GM19240 (cell line): ENCODE measurements around the gene MGAT1.
"Not testable (repeated sequence)": the region's sequence is repeated elsewhere in the genome, so short reads cannot be mapped to it uniquely, and the experiment has no call there.

Source experiments
- DNase-seq: peaks from one replicate; pipeline ENCODE4 v3.0.0; 2011; ENCODE audit warnings: low spot score; ENCODE audit not compliant: insufficient read length

Gene MGAT1

DNA sequence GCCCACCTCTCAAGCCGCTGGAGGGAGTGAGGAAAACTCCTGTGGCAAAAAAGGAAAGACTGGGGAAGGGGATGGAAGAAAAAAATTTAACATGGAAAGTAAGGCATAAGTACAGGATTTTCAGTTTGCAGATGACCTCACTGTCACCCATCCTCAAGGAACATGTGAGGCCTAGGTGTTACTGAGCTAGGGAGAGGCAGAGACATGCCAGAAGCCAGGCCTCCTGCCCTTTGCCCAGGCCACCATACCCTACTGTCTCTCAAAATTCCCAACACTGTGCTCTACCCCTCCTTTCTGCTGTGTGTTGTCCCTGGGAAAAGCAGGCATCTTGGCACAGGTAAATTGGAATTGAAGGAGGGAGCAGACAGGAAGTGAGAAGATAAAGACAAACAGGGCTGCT, 4.4 kb upstream of the MGAT1 start:
- DNase-seq: no peak

DNA sequence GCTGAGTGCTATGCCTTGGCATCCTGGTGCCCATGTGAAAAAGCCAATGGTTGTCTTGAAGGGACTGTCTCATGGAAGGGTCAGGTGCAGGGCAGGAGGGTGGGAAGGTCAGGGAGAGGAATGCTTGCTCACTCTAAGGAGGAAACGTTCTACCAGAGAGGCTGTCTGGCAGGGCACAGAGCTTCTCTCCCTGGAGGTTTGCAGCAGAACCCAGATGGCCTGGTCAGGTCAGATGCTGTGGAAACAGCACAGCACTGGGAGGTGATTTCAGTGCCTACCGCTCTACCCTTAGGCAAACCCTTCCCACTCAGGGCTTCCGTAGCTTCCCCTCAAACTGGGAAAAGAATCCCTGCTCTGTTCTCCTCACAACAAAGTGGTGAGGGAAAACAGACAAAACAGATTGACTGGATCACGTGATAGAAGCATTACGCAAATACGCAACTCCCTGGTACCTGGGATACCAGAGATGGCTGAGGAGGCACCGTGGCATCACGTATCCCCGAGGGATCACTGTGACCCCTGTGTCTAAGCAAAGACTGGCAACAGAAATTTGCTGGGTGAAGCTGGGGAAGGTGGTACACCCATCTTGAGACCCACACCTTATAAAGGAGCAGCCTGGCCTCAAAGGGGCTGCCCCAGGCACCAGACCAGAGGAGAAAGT, 3.9 kb upstream of the MGAT1 start:
- no peak for DNase-seq

DNA sequence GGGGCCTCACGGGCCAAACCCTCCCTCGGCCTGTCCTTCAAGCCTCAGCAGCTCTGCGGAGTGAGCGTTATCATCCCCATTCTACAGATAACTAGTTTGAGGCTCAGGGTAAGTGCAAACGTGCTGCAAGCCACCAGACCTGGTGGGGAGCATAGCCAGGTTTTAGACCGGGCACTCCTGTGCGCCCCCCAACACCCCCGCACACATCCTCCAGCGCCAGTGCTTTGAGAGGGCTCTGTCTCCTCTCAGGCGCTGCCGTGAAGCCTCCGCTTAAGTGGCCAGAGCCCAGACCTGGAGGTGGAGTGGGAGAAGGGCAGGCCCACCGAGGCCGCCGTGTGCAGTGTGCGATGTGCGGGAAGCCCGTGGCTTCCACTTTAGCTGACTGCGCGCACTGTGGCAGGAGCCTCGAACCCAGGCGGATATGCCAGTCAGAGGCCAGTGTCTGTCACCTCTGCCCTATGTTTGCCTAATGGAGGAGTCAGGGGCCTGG, 1.6 kb upstream of the MGAT1 start:
- no peak for DNase-seq

DNA sequence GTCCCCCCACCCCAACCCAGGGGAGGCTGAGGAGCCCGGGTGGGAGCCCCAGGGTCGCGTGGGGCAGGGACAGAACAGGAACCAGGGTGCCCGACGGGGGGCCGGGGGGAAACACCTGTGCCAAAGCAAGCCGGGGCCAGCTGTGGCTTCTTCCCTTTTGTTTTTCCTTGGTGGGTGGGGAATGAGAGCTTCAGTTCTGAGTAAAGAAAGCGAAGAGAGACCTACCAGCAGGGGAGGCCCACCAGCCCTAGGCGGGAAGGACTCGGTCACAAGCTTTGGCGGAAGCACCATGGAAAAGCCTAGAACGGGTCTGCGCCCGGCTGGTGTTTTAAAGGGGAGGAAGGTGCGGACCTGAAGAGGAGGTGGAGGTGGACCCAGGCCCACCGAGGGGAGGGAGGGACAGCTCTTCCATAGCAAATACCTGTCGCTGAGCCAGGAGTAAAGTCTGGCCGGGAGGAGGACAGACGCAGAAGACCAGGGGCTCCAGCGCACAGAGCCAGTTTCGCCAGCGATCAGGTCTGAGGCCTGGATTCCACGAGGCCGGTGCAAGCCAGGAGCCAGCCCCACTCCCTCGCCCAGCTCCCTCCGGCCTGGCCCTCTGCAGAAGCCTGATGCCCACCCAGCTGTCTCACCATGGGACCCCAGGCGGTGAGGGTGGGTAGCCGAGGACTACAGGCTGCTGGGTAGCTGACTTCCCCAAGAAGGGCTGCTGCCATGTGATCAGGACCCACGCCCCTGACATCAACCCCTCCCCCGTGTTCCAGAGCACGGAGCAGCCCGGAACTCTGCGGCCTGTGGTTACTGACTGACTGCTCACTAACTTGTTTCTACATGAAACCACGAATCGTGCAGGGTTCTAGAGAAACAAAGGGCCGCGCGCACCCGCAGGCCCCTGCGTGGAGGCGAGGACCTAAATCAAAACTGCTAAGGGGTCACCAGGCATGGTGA, 849 bp upstream of the MGAT1 start:
- DNase-seq: peak; percentile 75

DNA sequence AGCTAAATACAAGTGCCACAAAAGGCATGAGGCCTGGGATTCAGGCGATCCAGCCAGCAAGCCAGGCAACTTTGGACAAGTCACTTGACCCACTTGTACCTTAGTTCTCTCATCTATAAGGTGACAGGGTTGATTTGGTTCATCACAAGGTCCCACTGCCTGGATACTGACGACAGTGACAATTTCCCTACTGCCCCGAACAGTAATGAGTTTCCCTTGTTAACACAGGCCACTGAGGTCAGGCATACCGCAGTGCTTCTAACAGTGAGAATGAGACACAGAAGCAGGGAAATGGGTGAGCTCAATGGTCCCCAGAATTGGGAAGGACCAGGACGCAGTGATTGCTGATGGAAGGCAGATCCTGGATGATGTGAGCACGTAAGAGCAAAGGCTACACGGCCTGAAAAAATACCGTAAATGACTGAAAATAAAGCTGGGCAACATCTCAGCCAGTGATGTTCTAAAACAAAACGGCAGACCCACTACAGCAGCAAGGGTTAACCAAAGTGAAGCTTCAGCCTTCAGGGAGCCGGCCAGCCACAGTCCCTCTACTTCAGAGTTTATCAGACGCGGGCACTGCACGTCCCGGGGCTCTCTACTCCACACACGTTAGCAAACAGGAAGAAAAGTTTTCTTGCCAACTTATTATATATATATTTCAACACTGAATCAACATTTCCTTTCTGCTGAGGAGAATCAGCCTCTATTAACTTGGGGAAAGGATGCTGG, 846 bp downstream of the MGAT1 start:
- no peak for DNase-seq

DNA sequence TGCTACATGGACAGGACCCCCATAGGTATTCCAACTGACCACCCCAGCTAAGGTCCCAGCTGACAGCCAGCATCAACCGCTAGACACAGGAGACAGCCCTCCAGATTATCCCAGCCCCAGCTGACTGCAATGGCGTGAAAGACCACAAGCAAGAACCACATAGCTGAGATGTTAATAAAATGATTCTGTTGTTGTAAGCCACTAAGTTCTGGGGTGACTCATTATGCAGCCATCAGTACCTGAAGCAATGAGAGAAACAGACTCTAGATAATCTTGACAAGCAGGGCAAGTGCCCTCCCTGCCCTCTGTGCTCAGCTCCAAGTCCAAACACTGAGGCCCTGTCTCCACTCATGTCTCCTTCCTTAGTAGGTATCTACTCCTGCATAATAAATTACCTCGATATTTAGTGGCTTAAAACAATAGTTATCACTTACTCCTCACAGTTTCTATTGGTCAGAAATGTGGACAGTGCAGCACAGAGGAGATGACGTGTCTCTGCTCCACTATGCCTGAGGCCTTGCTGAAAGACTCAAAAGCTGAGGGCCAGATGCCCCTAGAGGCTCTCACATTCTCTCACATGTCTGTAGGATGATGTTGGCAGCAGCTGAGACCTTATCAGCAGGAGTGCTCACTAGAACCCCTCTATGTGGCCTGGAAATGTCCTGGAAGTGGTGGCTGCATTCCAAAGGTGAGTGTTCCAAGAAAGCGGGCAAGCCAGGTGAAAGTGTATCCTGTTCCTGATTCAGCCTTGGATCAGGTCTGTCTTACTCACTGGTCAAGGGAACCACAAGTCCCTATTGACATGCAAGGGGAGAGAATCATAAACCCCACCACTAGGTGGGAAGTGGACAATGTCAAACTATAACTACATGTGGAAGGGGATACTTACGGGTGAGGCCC, 2.5 kb downstream of the MGAT1 start:
- DNase-seq: no peak

DNA sequence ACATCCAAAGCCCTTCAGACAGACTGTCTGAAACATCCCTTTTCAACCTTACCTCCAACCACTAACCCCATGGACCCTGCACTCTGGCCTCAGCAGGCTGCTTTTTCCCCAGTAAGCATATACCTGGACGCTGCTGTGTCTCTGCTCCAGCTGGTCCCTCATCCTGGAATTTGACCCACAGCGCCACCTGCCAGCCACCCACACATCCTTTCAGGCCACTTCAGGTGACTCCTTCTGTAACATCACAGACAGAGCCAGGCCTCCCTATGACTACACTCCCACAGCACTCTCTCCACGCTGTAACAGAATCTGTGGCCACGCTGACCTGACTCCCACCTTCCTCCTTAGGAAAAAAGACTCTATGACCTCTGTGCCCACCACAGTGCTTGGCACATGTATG, 3.4 kb downstream of the MGAT1 start:
- DNase-seq: no peak

DNA sequence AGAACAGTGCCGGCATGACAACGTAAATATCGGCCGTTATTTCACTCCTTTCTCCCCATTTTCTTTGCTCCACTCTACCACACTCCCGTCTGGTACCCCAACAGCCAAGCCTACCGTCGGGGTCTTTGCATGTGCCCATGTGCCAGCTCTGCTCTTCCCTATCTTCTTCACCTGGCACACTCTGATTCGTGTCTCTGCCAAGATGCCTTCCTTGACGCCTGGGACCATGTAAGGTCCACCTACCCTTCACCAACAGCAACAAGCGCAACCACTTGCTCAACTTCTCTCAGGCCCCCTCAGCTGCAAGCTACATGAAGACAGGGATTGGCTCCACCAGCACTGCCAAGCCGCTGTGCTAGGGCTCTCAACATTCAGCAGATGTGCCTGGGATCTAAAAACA, 4.4 kb downstream of the MGAT1 start:
- DNase-seq: no peak

DNA sequence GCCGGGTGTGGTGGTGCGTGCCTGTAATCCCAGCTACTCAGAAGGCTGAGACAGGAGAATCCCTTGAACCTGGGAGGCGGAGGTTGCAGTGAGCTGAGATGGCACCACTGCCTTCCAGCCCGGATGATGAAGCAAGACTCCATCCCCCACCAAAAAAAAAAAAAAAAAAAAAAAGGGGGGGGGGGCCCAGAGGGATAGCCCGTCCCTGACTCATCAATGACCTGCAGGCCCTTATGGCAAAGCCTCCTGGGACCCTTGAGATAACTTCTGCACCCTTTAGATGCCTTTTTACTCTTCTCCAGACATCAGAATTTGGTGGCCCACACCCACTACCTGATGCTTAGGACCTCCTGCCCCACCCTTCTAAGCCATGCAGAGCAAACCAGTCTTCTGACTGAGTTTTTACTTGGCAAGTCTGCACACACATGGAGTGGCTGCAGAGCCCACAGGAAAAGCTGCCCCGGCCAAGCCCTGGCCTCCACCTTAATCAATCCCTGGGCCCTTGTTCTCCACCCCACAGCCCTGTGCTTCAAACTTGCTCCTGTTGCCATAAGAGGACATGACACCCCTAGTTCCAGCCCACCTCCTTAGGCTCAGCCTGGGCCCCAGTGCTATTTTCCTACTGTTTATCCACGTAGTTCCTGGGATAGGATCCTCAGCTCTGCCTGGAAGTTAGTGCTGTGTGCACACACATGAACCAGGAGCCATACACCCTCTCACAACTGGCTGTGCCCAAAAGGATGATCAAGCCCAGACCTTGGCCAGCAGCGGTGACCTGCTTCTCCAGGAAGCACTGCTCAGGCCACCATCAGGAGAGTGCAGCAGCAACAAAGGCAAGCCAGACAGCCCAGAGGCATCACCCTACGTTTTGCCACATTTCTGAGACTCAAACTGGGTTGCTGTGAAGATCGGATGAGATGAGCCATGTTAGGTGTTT, 5.1 kb downstream of the MGAT1 start:
- DNase-seq: no peak

DNA sequence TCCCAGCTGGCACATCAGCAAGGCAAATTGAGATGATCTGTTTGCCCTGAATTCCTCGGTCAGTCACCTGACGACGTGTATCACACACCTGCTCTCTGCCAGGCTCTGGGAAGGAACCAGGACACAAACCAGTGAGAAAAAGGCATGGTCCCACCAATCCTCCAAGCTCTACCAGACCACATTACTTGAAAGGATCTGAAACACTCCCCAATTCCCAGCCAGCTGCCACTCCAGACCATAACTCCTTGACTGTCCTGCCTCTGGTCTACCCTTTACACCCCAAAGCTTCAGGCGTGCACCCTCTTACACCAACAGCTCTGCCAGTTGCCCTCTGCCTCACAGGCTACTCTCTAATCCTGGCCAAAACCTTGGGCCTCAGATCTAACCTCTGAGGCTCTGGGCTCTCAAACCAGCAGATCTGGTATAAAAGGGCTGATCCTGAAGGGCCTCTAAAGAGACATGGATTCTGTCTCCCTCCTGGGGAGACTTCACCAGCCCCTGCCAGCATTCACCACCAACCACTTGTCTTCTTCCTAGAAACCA, 6.8 kb downstream of the MGAT1 start:
- no peak for DNase-seq

DNA sequence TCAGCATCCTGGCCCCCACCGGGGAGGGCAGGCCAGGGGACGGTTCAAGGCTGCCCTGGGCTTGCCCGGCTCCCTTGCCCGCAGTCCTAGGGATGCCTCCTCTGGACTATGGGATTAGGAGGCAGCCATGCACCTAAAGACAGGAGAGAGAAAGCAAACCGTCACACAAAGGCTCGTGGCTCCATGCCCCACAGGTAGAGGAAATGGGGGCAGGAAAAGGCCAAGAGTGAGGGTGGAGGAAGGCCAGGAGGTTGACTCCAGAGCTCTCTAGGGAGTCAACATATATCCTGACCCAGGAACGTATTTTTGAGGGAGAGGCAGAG, 9.7 kb downstream of the MGAT1 start:
- no peak for DNase-seq

DNA sequence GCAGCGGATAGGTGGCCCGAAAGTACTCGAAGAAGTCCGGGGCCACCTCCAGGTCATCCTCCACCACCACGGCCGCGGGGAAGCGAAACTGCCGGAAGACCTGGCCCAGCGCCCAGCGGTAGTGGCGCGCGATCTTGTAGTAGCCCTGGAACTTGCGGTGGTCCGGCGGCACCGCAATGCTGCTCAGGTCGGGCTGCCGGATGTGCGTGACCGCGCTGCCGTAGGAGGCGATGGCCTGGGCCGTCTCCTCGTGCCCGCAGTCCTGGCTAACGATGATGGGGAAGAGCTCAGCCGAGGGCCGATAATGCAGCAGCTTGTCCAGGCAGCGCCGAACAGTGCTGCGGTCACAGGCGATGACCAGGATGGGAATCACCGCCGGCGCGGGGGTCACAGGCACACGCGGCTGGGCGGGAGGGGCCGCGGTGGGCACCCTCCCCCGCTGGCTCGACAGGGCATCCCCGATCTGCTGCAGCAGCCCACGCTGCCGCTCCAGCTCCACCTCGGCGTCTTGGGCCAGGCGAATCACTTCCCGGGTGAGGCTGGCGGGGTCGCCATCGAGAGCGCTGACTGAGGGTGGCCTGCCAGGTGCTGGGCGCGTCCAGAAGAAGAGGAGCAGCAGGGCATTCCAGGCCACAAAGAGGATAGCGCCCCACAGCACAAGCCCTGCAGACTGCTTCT, 10.2 kb downstream of the MGAT1 start:
- DNase-seq: no peak

DNA sequence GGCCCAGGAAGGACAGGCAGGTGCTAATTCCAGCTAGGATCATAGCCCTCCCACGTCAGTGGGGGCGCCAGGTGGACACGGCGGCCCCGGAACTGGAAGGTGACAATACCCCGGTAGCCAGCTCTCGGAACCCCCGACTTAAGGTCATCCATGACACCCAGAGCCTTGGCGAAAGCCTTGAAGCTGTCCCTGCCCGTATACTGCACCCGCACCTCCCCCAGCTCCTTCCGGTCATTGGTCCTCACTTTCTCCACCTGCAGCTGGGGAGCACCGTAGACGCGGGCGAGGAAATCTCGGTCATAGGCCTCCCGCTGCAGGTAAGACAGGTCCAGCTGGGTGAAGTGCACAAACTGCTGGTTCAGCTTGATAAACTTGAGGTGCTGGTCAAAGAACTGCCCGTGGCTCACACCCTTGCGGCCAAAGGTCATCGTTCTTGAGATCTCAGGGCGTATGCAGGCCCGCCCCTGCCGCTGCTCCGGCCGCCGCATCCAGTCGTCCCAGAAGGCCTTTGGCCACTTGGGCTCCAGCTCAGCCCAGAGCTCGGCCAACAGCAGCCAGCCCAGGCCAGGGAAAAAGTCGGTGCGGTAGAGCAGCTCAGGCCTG, 10.9 kb downstream of the MGAT1 start:
- no peak for DNase-seq

DNA sequence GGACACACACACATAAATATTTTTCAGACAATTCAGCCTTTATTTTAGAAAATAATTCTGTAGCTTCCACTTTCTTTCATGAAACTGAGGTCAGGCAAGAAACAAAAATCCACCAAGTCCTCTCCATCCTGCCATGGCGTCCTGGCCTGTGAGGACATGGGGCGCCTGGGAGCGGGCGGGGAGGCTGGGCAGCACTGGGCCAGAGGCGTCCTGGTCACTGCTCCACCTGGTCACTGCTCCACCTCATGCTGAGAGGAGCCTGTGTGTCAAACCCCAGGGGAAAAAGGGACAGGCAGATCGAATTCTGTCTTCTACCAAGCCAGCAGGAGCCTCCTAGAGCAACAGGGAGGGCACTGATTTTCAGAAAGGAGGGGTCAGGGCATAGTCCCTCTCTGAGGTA, 12.1 kb downstream of the MGAT1 start:
- DNase-seq: no peak

DNA sequence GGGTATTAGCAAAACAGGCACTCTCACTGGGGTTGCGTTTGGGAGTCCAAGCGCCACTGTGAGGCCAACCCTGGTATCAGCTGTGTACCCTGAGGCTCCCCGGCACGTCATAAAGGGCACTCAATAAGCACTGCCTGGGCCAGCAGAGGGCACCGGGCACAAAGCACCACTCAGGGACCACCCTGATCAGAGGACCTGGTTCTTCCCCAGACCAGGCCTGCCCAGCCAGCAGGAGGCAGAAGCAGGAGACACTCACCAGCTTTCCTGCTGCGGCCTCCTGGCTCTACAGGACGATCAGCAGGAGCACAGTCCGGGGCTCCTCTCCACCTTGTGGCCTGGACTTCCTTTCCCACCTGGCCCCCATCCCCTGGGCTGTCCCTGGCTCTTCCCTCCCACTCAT, 12.6 kb downstream of the MGAT1 start:
- no peak for DNase-seq

DNA sequence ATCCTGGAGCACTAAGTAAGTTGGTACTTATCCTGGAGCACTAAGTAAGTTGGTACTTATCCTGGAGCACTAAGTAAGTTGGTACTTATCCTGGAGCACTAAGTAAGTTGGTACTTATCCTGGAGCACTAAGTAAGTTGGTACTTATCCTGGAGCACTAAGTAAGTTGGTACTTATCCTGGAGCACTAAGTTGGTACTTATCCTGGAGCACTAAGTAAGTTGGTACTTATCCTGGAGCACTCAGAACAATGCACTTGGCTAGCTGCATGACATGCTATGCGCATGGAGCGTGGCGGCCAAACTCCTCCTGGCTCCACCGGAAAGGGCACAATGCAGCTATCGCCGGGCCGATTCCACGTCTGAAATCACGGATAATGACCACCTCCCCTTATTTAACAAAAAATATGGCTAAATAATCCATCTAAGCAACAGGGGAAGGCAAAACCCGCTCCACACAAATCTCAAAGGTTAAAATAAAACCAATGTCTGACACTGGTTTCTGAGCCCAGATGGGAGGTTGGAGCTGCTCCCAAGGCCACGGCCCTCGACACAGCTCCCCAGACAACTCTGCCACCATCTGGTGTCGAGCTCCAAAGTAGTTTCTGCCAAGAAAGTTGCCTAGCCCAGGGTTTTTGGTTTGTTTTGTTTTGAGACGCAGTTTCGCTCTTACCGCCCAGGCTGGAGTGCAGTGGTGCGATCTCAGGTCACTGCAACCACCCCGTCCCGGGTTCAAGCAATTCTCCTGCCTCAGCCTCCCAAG, 13.8 kb downstream of the MGAT1 start:
- DNase-seq: not testable (repeated sequence)

DNA sequence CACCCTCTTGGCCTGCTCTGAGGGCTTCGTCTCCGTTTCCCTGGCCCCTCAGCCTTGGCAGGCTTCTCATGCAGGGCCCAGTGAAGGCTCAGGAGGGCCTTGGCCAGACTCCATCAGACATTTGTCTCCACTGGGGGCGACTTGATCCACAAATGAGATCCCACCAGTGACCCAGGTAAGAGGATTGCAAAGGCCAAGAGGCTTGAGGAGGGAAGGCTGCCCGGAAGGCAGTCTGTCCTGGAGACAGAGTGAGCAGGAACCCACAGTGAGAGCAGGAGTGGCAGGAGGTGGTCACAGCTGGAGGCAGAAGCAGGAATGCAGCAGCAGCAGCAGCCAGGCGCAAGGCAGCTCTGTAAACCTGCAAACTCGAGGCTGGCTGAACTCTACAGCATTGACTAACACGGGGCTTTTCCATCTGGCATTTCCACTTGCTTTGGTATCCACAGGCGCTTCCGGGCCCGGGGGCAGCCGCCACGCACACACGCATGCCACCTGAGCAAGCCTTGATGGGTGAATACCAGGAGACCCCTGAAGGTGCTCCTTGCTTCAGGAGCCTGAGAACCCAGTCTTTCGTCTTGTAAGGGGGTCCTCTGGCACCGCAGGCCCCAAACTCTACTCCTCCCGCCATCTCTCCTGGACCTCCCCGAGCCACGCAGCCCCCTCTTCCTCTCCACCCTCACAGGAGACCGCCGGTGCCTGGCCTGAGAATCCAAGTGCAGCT, 14.7 kb downstream of the MGAT1 start:
- DNase-seq: no peak
